GM18517 (cell line): ENCODE measurements around the gene NKD1.

ENCODE experiments used
- ATAC-seq: cut with Tn5 transposase; IDR thresholded peaks from one replicate; pipeline ENCODE4 v1.9.1; 2021; ENCODE audit warnings: mild to moderate bottlenecking, moderate library complexity; ENCODE audit not compliant: unreplicated experiment

Gene NKD1

DNA sequence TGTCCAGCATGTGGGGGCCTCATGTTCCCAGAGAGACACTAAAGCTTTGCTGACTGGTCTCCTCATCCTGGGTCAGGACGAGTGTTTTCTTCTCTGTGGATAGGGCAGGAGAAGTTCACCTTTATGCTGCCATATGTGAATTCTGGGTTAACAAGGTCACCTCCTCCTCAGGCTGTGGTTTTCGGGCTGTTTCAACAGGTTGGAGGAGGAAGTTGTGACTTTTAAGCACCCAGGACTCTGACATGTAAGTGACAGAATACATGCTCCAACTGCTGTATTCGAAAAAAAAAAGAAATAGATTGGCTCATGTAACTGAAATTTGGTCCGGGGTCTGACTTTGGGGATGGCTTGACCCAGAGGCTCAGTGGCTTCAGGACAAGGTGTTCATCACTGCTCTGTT lies 78.7 kb downstream of the NKD1 start:
- ATAC-seq: no peak

DNA sequence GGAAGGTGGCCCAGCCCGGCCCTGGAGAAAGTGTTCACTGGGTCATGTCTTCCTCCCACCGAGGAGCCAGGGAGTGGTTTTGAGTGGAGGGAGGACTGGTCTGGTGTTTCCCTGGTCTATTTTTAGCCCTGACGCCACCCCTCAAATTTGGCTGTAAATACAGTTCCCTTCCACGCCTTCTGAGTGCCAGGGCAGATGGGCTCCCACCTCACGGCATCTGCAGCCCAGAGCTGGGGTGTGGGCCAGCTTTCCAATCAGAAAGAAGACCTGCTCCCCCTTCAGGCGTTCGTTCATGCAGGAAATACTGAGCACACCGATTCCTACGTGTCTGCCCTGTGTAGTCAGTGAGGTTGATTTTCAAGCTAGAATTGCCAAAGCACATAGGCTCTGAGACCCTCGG lies 79.2 kb downstream of the NKD1 start:
- ATAC-seq: no peak

DNA sequence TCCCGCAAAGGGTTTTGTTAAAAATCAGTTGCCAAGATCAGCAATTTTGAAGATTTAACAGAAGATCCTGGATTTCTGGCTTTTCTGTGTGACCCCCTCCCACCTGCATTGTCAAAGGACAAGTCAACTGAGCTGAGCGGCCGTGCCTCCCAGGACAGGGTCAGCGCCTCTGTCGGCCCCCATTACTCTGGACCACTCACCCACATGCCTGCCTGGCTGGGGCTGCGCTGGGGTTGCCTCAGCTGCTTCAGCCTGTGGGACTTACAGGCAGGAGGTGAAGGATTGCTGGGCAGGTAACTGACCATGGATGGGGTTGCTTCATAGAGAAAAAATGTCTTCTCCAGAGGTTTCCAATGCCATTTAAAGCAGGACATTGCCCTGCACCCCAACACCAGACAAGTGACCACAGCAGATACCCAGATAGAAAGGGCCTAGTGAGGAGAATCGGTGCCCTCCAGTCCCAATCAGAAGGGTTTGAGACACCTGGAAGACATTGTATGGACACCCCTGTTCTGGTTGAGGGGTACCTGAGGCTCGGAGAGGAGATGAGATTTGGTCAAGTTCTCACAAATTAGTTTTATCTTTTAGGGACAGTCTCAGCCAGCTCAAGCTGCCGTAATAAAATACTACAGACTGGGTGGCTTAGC lies 80.1 kb downstream of the NKD1 start:
- ATAC-seq: no peak

DNA sequence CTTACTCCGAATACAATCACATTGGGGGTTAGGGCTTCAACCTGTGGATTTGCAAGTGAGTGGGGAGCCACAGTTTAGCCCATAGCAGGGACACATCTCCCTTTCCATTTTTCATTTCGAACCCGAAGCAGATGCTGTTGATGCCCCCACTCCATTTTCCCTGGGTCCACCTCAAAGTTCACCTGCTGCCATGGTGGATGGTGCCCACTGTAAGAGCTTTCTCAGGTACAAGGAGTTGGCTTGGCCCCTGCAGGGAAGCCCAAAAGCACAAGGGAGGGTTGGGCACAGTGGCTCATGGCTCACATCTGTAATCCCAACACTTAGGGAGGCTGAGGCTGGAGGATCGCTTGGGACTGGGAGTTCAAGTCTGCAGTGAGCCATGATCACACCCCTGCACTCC lies 81.1 kb downstream of the NKD1 start:
- no peak for ATAC-seq

DNA sequence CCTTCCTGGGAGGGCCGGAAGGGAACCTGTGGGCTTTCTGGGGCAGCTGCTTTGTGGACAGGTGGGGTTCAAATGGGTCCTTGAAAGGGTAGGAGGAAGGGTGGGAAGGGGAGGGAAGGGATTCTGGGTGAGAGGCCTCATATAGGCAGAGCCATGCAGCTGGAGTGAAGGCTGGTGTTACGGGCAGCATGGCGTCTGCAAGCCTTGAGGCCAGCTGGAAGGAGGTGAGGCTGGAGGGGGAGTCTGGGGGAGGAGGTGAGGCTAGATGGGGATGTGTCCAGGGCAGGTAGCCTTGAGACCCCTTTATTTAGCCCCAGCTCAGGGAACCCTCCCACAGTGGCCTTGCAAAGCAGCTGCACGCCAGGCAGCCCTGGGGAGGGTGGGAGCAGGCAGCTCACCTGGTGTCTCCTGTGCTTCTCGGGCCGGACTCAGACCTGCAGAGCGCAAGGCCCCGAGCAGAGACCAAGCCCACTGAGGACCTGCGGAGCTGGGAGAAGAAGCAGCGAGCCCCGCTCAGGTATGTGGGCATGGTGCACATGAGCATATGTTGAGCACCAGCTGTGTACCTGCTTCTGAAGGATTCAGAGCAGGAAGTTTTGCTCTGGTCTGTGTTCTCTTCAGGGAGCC lies 82.3 kb downstream of the NKD1 start:
- no peak for ATAC-seq

DNA sequence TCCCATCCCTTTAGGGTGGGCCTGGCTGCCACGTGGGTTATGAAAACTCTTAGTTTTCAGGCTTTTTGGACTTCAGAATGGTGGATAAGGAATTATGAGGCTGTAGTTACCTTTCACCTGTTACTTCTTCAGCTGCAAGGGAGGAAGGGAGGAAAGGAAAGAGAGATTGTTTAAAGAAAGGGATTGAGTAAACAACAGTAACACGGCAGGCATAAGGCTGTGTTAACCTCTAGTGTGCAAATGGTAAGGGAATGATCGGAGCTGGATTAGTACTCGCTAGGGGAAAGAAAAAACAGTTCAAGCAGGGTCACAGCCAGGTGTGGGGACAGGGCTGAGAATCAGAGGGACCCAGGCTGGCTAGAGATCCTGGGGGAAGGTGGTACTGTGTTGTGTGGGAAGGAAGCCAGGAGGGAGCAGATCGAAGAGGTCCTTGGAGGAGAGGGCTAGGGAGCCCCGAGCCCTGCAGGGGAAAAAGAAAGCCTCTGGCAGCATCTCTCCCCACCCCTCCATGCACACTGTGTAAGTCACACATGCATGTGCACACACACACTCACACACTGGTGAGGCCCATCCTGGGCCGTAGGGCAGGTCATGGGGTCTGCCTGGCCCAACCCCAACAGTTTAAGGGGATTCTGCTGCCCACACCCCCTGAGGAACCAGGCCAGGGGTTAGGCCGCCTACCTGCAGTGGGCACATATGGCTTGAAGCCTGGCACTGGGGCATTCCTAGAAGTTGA lies 83.2 kb downstream of the NKD1 start:
- no peak for ATAC-seq

DNA sequence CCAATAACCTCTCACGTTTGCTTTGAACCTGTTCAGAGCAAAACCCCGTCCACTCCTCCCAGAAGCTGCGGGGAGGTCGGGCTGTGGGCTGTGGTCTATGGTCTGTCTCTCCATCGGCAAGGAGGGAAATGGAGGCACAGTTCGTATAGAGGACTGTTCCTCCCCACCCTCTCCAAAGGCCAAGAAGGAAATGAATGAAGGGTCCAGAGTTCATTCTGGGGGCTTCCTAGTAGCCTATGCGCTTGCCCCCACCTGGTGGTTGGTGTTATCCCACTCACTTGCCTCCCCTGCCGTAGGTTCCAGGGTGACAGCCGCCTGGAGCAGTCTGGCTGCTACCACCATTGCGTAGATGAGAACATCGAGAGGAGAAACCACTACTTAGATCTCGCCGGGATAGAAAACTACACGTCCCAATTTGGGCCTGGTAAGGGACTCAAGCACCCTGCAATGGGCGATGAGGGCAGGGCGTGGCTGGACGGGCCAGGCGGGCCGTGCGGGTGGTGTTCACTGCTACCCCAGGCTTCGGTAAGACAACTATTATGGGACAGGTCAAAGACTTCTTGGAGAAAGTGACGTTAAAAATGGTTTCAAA lies 83.9 kb downstream of the NKD1 start:
- no peak for ATAC-seq

DNA sequence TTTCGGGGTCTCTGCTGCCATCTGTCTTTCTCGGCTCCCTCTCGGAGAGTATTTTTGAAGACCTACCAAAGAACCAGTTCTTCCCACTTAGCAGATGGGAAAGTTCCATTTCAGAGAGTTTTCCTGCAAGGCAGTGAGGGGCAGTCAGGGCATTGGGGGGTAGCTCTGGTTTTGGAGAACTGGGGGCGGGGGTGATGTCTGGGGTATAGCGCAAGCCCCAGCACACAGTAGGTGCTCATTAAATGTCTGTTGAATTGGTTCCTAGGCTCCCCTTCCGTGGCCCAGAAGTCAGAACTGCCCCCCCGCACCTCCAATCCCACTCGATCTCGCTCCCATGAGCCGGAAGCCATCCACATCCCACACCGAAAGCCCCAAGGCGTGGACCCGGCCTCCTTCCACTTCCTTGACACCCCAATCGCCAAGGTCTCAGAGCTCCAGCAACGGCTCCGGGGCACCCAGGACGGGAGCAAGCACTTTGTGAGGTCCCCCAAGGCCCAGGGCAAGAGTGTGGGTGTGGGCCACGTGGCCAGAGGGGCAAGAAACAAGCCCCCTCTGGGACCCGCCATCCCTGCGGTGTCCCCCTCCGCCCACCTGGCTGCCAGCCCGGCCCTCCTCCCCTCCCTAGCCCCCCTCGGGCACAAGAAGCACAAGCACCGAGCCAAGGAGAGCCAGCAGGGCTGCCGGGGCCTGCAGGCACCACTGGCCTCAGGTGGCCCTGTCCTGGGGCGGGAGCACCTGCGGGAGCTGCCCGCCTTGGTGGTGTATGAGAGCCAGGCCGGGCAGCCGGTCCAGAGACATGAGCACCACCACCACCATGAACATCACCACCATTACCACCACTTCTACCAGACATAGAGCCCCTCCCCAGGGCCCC lies 85.0 kb downstream of the NKD1 start:
- no peak for ATAC-seq

DNA sequence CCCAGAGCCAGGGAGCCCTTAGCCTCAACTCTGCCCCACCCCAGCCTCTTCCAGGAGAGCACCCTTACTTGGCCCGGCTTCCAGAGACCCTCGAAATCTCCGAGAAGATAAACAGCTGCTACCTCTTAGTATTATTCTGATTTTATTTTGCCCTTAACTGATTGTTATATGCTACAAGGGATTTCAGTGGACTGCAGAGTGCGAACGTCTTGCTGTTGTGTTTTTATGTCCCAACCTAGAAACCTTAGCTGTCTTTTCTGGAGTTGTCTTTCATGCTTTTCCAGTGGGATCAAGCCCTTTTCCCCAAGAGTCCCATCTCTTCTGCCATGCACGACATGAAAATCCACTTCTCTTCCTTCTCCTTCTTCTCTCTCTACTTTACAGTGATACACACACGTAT lies 85.9 kb downstream of the NKD1 start:
- no peak for ATAC-seq

DNA sequence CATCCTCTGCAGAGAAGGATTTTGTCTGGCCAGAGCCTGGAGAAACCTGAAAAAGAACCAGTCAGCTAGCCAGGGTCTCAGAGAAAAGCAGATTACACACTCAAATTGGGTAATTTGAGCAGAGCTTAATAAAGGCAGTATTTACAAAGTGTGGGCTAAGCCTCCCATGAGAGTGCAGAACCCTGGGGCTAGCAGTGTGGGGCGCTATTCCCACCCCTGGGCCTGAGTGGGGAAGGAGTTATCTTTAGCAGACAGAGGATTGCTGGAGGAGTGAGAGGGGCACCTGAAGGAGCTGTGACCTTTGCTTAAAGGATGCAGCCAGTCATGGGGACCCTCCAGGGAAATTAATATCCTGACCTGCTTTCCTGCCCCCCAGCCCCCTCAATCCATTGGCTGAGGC lies 86.8 kb downstream of the NKD1 start:
- ATAC-seq: no peak

DNA sequence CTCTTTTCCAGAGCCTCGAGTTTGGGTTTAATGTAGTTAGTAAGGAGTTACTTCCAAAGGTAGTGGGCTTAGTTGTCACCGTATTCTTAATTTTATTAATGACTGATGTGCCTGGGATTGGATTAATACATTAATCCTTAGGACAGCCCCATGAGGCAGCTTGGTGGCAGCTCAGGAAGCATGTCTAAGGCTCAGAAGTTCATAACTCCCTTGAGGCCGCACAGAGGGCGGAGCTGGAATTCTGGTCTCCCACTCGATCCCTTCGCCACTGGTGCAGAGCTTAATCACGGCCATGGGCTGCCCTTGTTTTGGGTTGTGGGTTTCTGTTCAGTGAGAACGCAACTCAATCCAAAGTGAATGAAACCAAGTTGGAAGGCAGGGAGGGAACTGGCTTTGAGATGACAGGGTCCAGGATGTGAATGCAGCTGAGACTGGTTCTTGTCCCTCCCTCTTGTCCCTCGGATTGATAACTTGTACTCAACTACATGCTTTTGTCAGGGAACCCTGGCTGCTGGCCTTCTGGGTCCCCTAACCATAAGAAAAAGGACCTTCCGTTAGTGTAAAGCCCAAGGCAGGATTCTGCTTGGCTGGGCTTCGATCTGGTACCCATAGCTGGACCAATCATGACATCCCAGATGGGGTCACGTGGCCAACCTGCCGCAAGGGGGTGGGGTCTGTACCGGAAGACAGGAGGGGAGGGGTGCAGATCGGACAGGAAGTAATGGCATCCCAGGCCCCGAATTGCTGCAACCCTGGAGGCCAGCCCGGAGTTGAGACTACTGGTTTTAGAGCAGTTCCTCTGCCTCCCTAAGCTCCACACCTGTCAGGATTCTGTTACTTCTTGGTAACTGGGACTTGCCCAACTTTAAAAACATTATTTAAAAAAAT lies 87.6 kb downstream of the NKD1 start:
- no peak for ATAC-seq

DNA sequence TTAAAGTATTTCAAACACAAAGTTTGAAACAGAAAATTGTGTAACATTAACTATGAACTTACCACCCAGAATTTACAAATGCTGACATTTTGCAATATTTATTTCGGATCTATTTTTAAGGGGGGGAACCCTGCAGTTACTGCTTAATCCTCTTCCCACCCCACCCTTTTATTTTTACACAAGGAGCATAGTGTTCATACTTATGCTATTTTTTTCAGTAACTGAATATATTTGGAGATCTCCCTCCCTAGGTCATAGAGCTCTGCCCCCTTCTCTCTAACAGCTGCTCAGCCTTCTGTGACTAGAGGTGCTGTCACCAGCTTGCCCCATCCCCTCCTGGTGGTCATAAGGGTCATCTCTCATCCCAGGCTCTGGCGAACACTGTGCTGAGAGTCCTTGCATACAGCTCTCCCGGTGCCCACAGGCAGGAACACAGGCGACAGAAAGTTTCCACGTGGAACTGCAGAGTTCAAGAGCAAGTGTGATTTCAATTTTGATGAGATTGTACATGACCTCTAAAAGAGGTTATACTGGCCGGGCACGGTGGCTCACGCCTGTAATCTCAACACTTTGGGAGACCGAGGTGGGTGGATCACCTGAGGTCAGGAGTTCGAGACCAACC lies 88.7 kb downstream of the NKD1 start:
- no peak for ATAC-seq

DNA sequence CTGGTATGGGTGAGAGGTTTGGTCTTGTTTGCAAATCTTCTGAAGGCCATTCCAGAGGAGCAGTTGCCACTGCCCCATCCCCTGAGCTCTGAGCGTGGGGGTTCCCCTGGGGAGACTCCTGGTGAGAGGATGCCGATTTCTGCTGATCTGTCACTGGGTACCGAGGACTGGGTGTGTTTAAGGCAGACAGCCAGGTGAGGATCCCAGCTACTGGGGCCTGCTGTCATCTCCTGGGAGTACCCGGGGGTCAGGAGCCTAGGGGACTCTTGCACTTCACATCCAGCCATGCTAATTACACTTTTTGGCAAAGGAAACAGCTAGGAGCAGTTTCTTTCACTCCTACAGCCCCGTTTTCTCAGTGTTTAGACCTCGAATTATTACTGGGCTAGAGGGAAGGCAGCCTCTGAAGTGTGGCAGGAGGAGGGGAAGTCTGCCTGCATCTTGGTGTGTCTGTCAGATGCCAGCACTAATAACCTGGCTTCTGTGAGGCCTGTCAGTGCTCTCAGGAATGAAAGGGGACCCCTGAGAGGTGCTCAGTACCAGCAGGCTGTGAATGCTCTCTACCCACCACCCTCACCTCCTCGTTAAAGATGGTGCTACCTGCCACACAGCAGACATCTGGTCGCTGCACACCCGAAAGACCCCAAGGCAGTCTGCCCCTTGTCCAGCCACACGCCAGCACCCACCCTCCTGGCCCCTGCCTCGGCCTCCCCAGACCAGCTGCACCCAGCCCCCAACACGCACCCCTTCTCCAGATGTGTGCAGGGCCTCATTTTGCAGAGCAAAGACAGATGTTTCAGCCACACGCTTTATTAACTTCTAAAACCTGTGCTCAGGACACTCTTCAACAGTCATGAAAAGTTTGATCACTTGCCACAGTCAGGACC lies 89.8 kb downstream of the NKD1 start:
- no peak for ATAC-seq

DNA sequence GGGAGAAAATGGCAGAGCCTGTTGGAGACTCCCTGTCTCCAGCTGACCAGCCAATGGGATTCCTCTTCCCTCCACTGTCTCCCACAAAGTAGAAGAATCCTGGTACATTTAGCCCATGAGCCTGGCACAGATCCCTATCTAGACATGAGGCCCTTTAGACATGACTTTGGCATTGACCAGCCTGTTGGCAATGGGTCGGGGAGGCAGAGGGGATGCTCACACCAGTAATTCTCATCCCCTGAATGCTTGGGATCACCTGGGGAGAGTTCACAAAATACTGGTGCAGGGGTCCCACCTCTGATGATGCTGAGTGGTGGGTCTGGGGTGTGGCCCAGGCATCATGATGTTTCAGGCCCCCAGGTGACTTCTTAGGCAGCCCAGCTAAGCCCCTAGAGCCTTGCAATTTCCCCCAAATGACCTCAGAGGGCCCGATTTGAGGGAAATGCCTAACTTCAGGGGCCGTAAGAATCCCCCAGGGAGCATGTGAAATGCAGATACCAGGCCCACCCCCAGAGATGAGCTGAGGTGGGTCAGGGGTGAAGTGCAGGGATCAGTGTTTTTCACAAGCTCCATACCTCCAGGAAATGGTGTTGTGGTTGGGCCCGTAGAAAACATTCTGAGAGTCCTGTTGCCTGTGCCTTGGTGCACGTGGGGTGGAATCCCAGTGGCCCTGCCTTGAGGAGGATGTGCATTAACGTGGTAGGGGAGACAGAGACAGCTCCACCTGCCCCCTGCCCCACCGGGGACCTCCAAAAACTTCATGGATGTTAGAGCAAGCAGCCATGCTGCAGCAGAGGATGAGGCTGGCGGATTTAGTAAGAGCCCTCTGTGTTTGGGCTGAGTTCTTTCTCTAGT lies 90.8 kb downstream of the NKD1 start:
- no peak for ATAC-seq

DNA sequence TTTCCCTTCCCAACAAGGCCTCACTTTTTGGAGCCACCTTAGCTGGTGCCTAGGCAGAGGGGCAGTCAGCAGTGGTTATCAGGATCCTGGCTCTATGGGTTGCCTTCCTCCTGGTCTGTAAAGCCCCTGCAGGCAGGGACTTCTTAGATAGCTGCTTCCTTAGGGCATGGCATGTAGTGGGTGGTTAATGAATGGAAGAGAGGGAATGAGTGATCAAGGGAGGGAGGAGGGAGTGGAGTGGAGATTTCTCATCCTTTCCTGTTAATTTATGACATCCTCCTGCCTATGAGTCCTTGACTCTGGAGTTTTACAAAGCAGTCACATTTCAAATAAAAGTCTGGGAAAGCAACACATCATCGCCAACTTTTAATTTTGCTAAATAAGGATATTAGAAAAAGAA lies 92.2 kb downstream of the NKD1 start:
- ATAC-seq: no peak

DNA sequence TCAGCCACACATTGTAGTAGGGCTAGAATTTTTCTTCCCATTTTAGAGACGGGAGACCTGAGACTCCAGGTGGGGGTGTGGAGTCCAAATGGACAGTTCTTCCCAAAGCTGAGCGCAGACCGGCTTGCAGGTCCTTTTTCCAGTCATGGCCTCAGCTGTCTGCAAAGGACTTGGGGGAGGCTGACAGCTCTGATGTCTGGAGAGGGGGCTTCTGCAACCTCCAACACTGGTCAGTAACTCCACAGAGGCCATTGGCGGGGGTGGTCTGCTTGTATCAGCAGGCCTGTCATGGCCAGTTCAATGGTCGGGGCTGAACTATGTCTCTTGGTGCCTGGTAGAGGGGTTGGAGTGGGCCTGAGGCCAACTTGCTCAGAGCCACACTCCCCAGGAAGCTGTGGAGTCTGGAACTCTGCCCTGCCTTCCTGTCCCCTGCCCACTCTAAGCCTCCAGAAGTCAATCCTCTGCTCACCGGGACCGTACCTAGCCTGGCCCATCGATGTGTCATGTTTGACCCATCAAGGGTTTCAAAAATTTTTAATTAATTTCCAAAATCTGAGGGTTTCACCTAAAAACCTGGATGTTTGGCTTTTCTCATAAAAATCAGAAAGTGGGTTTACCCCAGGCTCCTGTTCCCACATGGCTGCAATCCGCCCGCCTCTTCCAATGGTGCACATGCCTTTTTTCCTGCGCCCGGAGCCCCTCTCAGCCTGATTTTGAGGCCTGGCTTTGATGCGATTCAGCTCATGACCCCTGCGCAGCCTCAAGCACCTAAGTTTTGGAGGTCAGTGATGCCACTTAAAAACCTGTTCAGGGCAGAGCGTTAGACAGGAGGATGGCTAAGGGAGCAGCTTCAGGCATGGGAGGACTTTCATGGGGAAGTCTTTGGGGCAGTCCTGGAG lies 93.0 kb downstream of the NKD1 start:
- no peak for ATAC-seq

DNA sequence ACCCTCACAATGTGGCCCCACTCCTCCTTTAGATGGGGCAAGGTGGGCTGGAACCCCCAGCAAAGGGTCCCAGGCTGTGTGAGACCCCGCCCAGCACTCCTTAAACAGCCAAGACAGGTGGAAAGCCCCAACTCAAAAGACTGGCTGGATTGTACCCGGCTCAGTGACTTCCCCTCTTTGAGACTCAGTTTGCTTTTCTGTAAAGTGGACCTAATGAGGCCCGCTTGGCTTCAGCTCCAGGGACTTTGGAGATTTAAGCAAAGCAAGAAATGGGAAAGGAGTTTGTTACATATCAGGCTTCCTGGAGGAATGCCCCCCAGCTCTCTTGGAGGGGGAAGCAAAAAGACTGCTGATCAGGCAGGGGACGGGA lies 93.6 kb downstream of the NKD1 start:
- no peak for ATAC-seq
